Neural progenitor cell (in vitro differentiated cells): ENCODE data around the gene HIP1R. TPM values are rescaled to one million over a fixed set of nuclear protein-coding genes. Genes with fewer than 3 reads are reported as not detected.

Experiments used
- DNase-seq: peaks from one replicate; pipeline ENCODE4 v3.0.0-alpha.2; 2016; ENCODE audit warnings: low spot score
- H2AFZ ChIP-seq: fragments of 200-600 bp; sonication (generic); replicated peaks from 2 replicates; pipeline ENCODE4 v1.6.1; 2016; ENCODE audit warnings: antibody characterized with exemption
- H3F3A ChIP-seq: fragments of 200-600 bp; sonication (generic); 2 replicates; pipeline ENCODE4 v1.6.1; 2016; ENCODE audit warnings: antibody characterized with exemption, low read depth
- H3K27ac ChIP-seq: fragments of 200-600 bp; sonication (generic); 2 replicates; pipeline ENCODE4 v1.5.1; 2016; ENCODE audit warnings: mild to moderate bottlenecking
- H3K27me3 ChIP-seq: fragments of 200-600 bp; sonication (generic); 2 replicates; pipeline ENCODE4 v1.6.1; 2016; ENCODE audit warnings: mild to moderate bottlenecking, moderate library complexity
- H3K36me3 ChIP-seq: fragments of 200-600 bp; sonication (generic); 2 replicates; pipeline ENCODE4 v1.5.1; 2016
- H3K4me1 ChIP-seq: fragments of 200-600 bp; sonication (generic); 2 replicates; pipeline ENCODE4 v1.6.1; 2016; ENCODE audit warnings: mixed run types
- H3K4me2 ChIP-seq: fragments of 200-600 bp; sonication (generic); 2 replicates; pipeline ENCODE4 v1.6.1; 2016
- H3K4me3 ChIP-seq: fragments of 200-600 bp; sonication (generic); 2 replicates; pipeline ENCODE4 v1.5.1; 2016
- H3K79me2 ChIP-seq: fragments of 200-600 bp; sonication (generic); 2 replicates; pipeline ENCODE4 v1.6.1; 2016; ENCODE audit warnings: low read depth
- H3K9ac ChIP-seq: fragments of 200-600 bp; sonication (generic); 2 replicates; pipeline ENCODE4 v1.6.1; 2016
- H3K9me3 ChIP-seq: fragments of 200-600 bp; sonication (generic); 2 replicates; pipeline ENCODE4 v1.5.1; 2016; ENCODE audit warnings: low read depth
- H4K20me1 ChIP-seq: fragments of 200-600 bp; sonication (generic); 2 replicates; pipeline ENCODE4 v1.6.1; 2016; ENCODE audit warnings: low read depth
- H3K27ac Mint-ChIP-seq: 3 replicates; pipeline ENCODE4 v1.8.0; 2021; ENCODE audit warnings: mixed read lengths
- H3K27me3 Mint-ChIP-seq: 2 replicates; pipeline ENCODE4 v1.8.0; 2022; ENCODE audit warnings: low read depth, mild to moderate bottlenecking, inconsistent platforms, moderate library complexity, mixed read lengths; ENCODE audit not compliant: insufficient read depth
- H3K36me3 Mint-ChIP-seq: 3 replicates; pipeline ENCODE4 v1.8.0; 2021; ENCODE audit warnings: mixed read lengths
- H3K4me1 Mint-ChIP-seq: 3 replicates; pipeline ENCODE4 v1.8.0; 2021; ENCODE audit warnings: mixed read lengths
- H3K4me3 Mint-ChIP-seq: 3 replicates; pipeline ENCODE4 v1.8.0; 2021; ENCODE audit warnings: mild to moderate bottlenecking, moderate library complexity, mixed read lengths
- H3K9me3 Mint-ChIP-seq: 3 replicates; pipeline ENCODE4 v1.8.0; 2020; ENCODE audit warnings: mixed read lengths
- EZH2 ChIP-seq: fragments of 200-600 bp; sonication (generic); IDR thresholded peaks from 2 replicates; pipeline ENCODE4 v1.6.1; 2017; ENCODE audit warnings: antibody characterized with exemption, mild to moderate bottlenecking, moderate library complexity
- EZH2phosphoT487 ChIP-seq: fragments of 200-600 bp; sonication (generic); IDR thresholded peaks from 2 replicates; pipeline ENCODE4 v1.6.1; 2017; ENCODE audit warnings: antibody characterized with exemption
- total RNA-seq: library from RNA; depleted of rRNA; stranded (reverse); fragments of >200 nt; gene quantifications from 2 replicates; pipeline ENCODE4 v1.2.3, GENCODE V29; 2015; ENCODE audit warnings: low replicate concordance
- TF ChIP-seq, protein P1 (sequence below): fragments of 200-600 bp; sonication (generic); IDR thresholded peaks from 2 replicates; pipeline ENCODE4 v1.5.1; 2017; ENCODE audit warnings: antibody characterized with exemption, mild to moderate bottlenecking

The HIP1R gene
- total RNA-seq, 1 donor from 2014 or later: 19.3 TPM

DNA sequence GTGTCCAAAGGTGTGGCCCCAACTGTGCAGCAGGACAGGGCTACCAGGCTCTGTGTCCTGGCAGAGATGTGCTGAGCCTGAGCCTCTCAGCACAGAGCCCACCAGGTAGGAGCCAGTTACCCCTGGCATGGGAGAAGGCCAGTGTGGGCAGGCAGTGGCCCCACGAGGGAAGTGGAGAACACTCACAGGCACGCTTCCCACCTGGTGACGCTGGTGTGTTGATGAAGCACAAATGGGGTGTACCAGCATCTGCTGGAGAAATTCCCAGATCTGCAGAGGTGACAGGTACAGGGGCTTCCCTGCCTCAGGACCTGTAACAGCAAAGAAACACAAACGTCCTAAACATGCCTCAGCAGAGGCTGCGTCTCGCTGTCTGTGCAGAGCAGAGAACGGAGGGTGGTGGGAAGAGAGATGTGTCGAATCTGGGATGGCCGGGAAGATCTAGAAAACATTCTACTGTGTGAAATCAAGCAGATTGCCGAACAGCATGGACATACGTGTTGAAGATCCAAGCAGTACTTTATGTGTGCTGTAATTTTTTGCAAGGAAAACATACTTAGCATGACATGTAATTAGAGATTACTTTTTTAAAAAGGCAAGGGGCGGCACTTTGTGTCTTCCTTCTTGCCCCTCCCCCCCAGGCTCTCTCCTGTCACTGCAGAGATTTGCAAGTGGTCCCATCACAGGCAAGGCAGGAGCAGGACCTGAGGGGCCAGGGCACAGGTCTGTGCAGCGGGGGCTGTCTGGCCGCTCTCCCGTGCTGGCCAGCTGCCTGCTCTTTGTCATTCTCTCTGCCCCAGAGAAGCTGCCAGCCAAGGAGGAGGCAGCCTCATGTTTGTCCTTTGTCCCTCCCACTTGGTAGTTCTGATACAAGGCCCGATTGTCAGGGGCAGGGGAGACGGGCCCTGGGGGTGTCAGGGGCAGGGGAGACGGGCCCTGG, 17.3 kb downstream of the HIP1R start:
- Mint-ChIP-seq H3K4me1 (peaks cover 12% of the 10 kb centered on the region), H3K27me3 (peaks cover 5% of the 10 kb centered on the region), H3K9me3 (no peaks in the 10 kb centered on the region), H3K27ac (peak overlapping the region; percentile 8), H3K36me3 (peaks cover 5% of the 10 kb centered on the region), H3K4me3 (no peak overlapping the region)
- Histone ChIP-seq H3K9ac (no peak overlapping the region), H2AFZ (no peak overlapping the region), H3K4me2 (no peak overlapping the region), H3K4me1 (no peaks in the 10 kb centered on the region), H3K4me3 (no peak overlapping the region), H3K79me2 (no peaks in the 10 kb centered on the region), H3K36me3 (no peaks in the 10 kb centered on the region), H3K9me3 (no peaks in the 10 kb centered on the region), H4K20me1 (no peaks in the 10 kb centered on the region), H3K27me3 (no peaks in the 10 kb centered on the region), H3K27ac (no peak overlapping the region), H3F3A (no peaks in the 10 kb centered on the region)
- TF ChIP-seq, protein P1, sequence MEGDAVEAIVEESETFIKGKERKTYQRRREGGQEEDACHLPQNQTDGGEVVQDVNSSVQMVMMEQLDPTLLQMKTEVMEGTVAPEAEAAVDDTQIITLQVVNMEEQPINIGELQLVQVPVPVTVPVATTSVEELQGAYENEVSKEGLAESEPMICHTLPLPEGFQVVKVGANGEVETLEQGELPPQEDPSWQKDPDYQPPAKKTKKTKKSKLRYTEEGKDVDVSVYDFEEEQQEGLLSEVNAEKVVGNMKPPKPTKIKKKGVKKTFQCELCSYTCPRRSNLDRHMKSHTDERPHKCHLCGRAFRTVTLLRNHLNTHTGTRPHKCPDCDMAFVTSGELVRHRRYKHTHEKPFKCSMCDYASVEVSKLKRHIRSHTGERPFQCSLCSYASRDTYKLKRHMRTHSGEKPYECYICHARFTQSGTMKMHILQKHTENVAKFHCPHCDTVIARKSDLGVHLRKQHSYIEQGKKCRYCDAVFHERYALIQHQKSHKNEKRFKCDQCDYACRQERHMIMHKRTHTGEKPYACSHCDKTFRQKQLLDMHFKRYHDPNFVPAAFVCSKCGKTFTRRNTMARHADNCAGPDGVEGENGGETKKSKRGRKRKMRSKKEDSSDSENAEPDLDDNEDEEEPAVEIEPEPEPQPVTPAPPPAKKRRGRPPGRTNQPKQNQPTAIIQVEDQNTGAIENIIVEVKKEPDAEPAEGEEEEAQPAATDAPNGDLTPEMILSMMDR: no peak
- TF ChIP-seq EZH2 (no peak), EZH2phosphoT487 (no peak)
- no peak for DNase-seq

- Histone ChIP-seq H3K9me3 (no peaks in the 10 kb centered on the region), H3K36me3 (no peaks in the 10 kb centered on the region), H4K20me1 (no peaks in the 10 kb centered on the region), H3K27me3 (no peaks in the 10 kb centered on the region), H3K79me2 (no peaks in the 10 kb centered on the region), H3K4me2 (no peak overlapping the region), H3K4me1 (no peaks in the 10 kb centered on the region), H3K9ac (no peak overlapping the region), H3K27ac (no peak overlapping the region), H2AFZ (no peak overlapping the region), H3F3A (no peaks in the 10 kb centered on the region), H3K4me3 (no peak overlapping the region)
- Mint-ChIP-seq H3K36me3 (peaks cover 5% of the 10 kb centered on the region), H3K27ac (peak overlapping the region; percentile 93), H3K4me3 (no peak overlapping the region), H3K4me1 (peaks cover 12% of the 10 kb centered on the region), H3K9me3 (no peaks in the 10 kb centered on the region), H3K27me3 (peaks cover 5% of the 10 kb centered on the region)
- DNase-seq: no peak
- no peak for TF ChIP-seq EZH2
- TF ChIP-seq, protein P1: no peak
- TF ChIP-seq EZH2phosphoT487: no peak
Measured at GRCh38 chr12:122853582-122854245, 18.5 kb downstream of the HIP1R start.

DNA sequence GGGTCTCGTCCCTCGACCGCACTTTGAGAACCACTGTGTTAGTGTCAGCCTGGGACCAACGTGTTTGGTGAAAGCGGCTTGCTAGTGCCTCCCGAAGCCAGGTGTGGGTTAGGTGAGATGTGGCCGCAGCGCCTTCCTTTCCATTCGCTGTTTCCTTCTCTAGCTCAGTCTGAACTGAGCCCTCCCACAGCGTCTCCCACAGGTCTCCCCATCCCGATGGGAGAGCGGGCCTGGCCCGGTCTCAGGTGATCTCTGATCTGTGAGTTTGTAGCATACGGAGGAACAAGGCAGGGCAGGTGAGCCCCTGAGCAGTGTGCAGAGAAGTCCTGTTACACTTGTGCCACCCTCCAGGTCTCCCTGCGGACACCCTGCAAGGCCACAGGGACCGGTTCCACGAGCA, 19.3 kb downstream of the HIP1R start:
- H3K4me3 Mint-ChIP-seq: no peak overlapping the region
- Histone ChIP-seq H3K4me1 (no peaks in the 10 kb centered on the region), H3K27me3 (no peaks in the 10 kb centered on the region), H3K9ac (no peak overlapping the region), H4K20me1 (no peaks in the 10 kb centered on the region), H3K4me2 (no peak overlapping the region), H3K9me3 (no peaks in the 10 kb centered on the region), H3K4me3 (no peak overlapping the region), H2AFZ (no peak overlapping the region), H3K36me3 (no peaks in the 10 kb centered on the region), H3K27ac (no peak overlapping the region), H3F3A (no peaks in the 10 kb centered on the region), H3K79me2 (no peaks in the 10 kb centered on the region)
- DNase-seq: no peak
- H3K9me3 Mint-ChIP-seq: no peaks in the 10 kb centered on the region
- no peak for TF ChIP-seq EZH2
- TF ChIP-seq, protein P1: no peak
- no peak for TF ChIP-seq EZH2phosphoT487
- H3K4me1 Mint-ChIP-seq: peaks cover 11% of the 10 kb centered on the region
- peaks cover 4% of the 10 kb centered on the region for H3K27me3 Mint-ChIP-seq
- no peak overlapping the region for H3K27ac Mint-ChIP-seq
- H3K36me3 Mint-ChIP-seq: peaks cover 4% of the 10 kb centered on the region
